Brain microvascular endothelial cell (primary cell): ENCODE measurements around the gene GALNS.

Experiments
- DNase-seq: peaks from one replicate; pipeline ENCODE4 v3.0.0-alpha.2; 2020
- H3K27ac ChIP-seq: fragments of 250-450 bp; sonication (Bioruptor Pico); 2 replicates; pipeline ENCODE4 v1.5.1; 2020; ENCODE audit warnings: mild to moderate bottlenecking, moderate library complexity
- H3K27me3 ChIP-seq: fragments of 250-450 bp; sonication (Bioruptor Pico); replicated peaks from 2 replicates; pipeline ENCODE4 v1.5.1; 2020; ENCODE audit warnings: mild to moderate bottlenecking
- H3K36me3 ChIP-seq: fragments of 250-450 bp; sonication (Bioruptor Pico); replicated peaks from 2 replicates; pipeline ENCODE4 v1.5.1; 2020; ENCODE audit warnings: mild to moderate bottlenecking
- H3K4me3 ChIP-seq: 2 replicates; pipeline ENCODE4 v1.5.1; 2011; ENCODE audit warnings: low read depth, mild to moderate bottlenecking, control low read depth, low read length, moderate library complexity
- CTCF ChIP-seq: IDR thresholded peaks from 2 replicates; pipeline ENCODE4 v1.5.1; 2011; ENCODE audit warnings: low read depth, mild to moderate bottlenecking, moderate library complexity, low read length, control low read depth, inconsistent platforms; ENCODE audit errors: missing control alignments
- in situ Hi-C: cut with HindIII; loops from 2 replicates; pipeline ENCODE4 v1.10.0; 2017; ENCODE audit warnings: low sequenced_read_pairs, low pct_ligation_motif_present

GALNS gene

GRCh38 chr16:88771294-88771772 lies 85.4 kb downstream of the GALNS start:
- Histone ChIP-seq H3K27ac (peak overlapping the region; percentile 46), H3K4me3 (no peak overlapping the region), H3K36me3 (no peaks in the 10 kb centered on the region), H3K27me3 (no peaks in the 10 kb centered on the region)
- in situ Hi-C loops: loop anchor here (25.0 kb wide), 1 partner anchor 391 kb away; the partner anchor contains the start of gene CDH15
- DNase-seq: no peak
- no peak for TF ChIP-seq CTCF

GRCh38 chr16:88770461-88771293 lies 86.1 kb downstream of the GALNS start:
- H3K27me3 ChIP-seq: no peaks in the 10 kb centered on the region
- H3K4me3 ChIP-seq: peak overlapping the region; percentile 22
- no peak for TF ChIP-seq CTCF
- in situ Hi-C loops: loop anchor here (25.0 kb wide), 1 partner anchor 392 kb away; the partner anchor contains the start of gene CDH15
- peaks cover 5% of the 10 kb centered on the region for H3K36me3 ChIP-seq
- peak overlapping the region; percentile 46 for H3K27ac ChIP-seq
- peak; percentile 80 for DNase-seq

- Histone ChIP-seq H3K4me3 (no peak overlapping the region), H3K27me3 (no peaks in the 10 kb centered on the region), H3K27ac (peak overlapping the region; percentile 46), H3K36me3 (peaks cover 5% of the 10 kb centered on the region)
- in situ Hi-C loops: loop anchor here (25.0 kb wide), 1 partner anchor 392 kb away; the partner anchor contains the start of gene CDH15
- no peak for TF ChIP-seq CTCF
- DNase-seq: no peak
Observed at GRCh38 chr16:88769617-88770460, 86.9 kb downstream of the GALNS start.

GRCh38 chr16:88768071-88768783 lies 88.5 kb downstream of the GALNS start:
- H3K27ac ChIP-seq: no peak overlapping the region
- no peak overlapping the region for H3K4me3 ChIP-seq
- TF ChIP-seq CTCF: no peak
- H3K27me3 ChIP-seq: no peaks in the 10 kb centered on the region
- peaks cover 12% of the 10 kb centered on the region for H3K36me3 ChIP-seq
- DNase-seq: no peak
- in situ Hi-C loops: loop anchor here (25.0 kb wide), 1 partner anchor 394 kb away; the partner anchor contains the start of gene CDH15

- TF ChIP-seq CTCF: no peak
- Histone ChIP-seq H3K27ac (no peak overlapping the region), H3K36me3 (peaks cover 12% of the 10 kb centered on the region), H3K27me3 (no peaks in the 10 kb centered on the region), H3K4me3 (no peak overlapping the region)
- no peak for DNase-seq
- in situ Hi-C loops: loop anchor here (25.0 kb wide), 1 partner anchor 395 kb away; the partner anchor contains the start of gene CDH15
Observed at GRCh38 chr16:88767546-88768070, 89.1 kb downstream of the GALNS start.
